HUES6 (cell line): ENCODE measurements around the gene LRRC4.

Source experiments
- H3K27ac ChIP-seq: 2 replicates; pipeline ENCODE4 v1.7.0; 2013; ENCODE audit warnings: low read depth, mild to moderate bottlenecking, low read length, inconsistent platforms
- H3K27me3 ChIP-seq: 2 replicates; pipeline ENCODE4 v1.6.1; 2013; ENCODE audit warnings: low read length; ENCODE audit not compliant: control insufficient read depth, insufficient read depth
- H3K36me3 ChIP-seq: 2 replicates; pipeline ENCODE4 v1.6.1; 2013; ENCODE audit warnings: low read length; ENCODE audit not compliant: control insufficient read depth, insufficient read depth
- H3K4me1 ChIP-seq: 2 replicates; pipeline ENCODE4 v1.6.1; 2013; ENCODE audit warnings: low read length; ENCODE audit not compliant: control insufficient read depth, insufficient read depth
- H3K4me3 ChIP-seq: 2 replicates; pipeline ENCODE4 v1.5.1; 2013; ENCODE audit warnings: low read depth, low read length
- H3K9ac ChIP-seq: one replicate; pipeline ENCODE4 v1.6.1; 2013; ENCODE audit warnings: mild to moderate bottlenecking, low read length
- H3K9me3 ChIP-seq: 2 replicates; pipeline ENCODE4 v1.6.1; 2013; ENCODE audit warnings: low read depth, low read length; ENCODE audit not compliant: control insufficient read depth, insufficient read depth

The LRRC4 gene

GRCh38 chr7:128042012-128042411 is 10.8 kb upstream of the LRRC4 start:
- H3K27me3 ChIP-seq, result no peaks in the 10 kb centered on the region
- no peak overlapping the region for H3K27ac ChIP-seq
- no peaks in the 10 kb centered on the region for H3K36me3 ChIP-seq
- no peak overlapping the region for H3K4me3 ChIP-seq
- H3K4me1 ChIP-seq, result no peaks in the 10 kb centered on the region
- no peak overlapping the region for H3K9ac ChIP-seq
- H3K9me3 ChIP-seq, result no peaks in the 10 kb centered on the region

DNA sequence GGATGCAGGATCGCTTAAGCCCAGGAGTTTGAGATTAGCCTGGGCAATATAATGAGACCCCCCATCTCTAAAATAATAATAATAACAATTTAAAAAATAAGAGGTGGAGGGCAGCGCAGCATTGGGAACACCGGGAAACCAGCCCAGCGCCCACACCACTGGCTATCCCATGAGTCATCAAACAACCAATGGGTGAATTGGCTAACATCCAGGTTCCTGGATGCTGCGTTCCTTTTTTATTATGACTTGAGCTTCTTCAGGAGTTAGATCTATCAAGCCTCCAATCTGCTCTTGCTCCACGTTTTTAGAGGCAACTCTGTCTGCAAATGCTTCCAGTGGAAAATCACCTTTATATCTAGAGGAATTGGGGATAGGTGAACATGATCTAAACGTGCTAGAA is 10.0 kb upstream of the LRRC4 start:
- H3K4me1 ChIP-seq, result no peaks in the 10 kb centered on the region
- no peak overlapping the region for H3K27ac ChIP-seq
- no peak overlapping the region for H3K4me3 ChIP-seq
- H3K9me3 ChIP-seq, result no peaks in the 10 kb centered on the region
- H3K36me3 ChIP-seq, result no peaks in the 10 kb centered on the region
- no peaks in the 10 kb centered on the region for H3K27me3 ChIP-seq
- H3K9ac ChIP-seq, result no peak overlapping the region

- no peak overlapping the region for H3K27ac ChIP-seq
- no peak overlapping the region for H3K4me3 ChIP-seq
- H3K9ac ChIP-seq, result no peak overlapping the region
- H3K4me1 ChIP-seq, result no peaks in the 10 kb centered on the region
- no peaks in the 10 kb centered on the region for H3K36me3 ChIP-seq
- H3K9me3 ChIP-seq, result no peaks in the 10 kb centered on the region
- no peaks in the 10 kb centered on the region for H3K27me3 ChIP-seq
Observed at GRCh38 chr7:128040205-128040604, 9.0 kb upstream of the LRRC4 start.

GRCh38 chr7:128039544-128039953 is 8.3 kb upstream of the LRRC4 start:
- Histone ChIP-seq H3K36me3 (no peaks in the 10 kb centered on the region), H3K27ac (no peak overlapping the region), H3K27me3 (no peaks in the 10 kb centered on the region; the same call in 1 of the 2 replicates), H3K4me3 (no peak overlapping the region), H3K9ac (no peak overlapping the region), H3K4me1 (no peaks in the 10 kb centered on the region), H3K9me3 (no peaks in the 10 kb centered on the region)

DNA sequence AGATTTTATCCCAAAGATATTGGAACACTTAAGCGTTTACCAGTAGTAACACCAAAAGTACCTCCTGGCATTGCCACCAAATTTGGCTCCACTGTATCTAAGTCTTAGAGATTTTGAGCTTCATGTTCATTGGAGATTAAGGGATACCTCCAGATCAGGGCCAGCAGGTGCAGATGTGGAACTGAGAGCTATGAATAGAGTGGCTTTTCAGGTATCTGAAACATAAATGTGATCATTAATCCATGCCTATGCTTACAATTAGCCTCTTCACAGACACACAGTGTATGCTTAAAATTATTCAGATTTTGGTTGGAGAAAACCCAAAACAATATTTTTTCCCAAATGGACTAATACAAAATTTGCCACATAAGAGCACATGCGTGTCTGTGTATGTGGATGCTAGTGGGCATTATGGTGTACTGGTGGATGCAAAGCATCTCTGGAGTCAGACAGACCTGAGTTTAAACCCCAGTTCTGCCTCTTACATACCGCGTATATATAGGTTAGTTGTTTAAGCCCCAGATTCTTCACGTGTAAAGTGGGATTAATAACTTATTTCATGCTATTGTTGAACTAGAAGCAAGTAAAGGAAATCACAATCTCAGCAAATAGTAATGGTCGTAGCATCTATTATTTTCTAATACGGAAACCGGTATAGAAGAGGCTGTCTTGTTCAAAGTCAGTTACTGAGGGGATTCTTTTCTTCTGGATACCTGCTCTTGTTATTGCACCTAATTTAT is 6.8 kb upstream of the LRRC4 start:
- Histone ChIP-seq H3K9ac (no peak overlapping the region), H3K36me3 (no peaks in the 10 kb centered on the region), H3K4me1 (peaks cover 1% of the 10 kb centered on the region), H3K9me3 (no peaks in the 10 kb centered on the region), H3K27me3 (peaks cover 11% of the 10 kb centered on the region), H3K27ac (no peak overlapping the region), H3K4me3 (no peak overlapping the region)

GRCh38 chr7:128037081-128037480 is 5.8 kb upstream of the LRRC4 start:
- Histone ChIP-seq H3K27me3 (peaks cover 18% of the 10 kb centered on the region), H3K36me3 (no peaks in the 10 kb centered on the region), H3K9me3 (no peaks in the 10 kb centered on the region), H3K4me3 (no peak overlapping the region), H3K4me1 (peaks cover 7% of the 10 kb centered on the region), H3K9ac (no peak overlapping the region), H3K27ac (no peak overlapping the region)

DNA sequence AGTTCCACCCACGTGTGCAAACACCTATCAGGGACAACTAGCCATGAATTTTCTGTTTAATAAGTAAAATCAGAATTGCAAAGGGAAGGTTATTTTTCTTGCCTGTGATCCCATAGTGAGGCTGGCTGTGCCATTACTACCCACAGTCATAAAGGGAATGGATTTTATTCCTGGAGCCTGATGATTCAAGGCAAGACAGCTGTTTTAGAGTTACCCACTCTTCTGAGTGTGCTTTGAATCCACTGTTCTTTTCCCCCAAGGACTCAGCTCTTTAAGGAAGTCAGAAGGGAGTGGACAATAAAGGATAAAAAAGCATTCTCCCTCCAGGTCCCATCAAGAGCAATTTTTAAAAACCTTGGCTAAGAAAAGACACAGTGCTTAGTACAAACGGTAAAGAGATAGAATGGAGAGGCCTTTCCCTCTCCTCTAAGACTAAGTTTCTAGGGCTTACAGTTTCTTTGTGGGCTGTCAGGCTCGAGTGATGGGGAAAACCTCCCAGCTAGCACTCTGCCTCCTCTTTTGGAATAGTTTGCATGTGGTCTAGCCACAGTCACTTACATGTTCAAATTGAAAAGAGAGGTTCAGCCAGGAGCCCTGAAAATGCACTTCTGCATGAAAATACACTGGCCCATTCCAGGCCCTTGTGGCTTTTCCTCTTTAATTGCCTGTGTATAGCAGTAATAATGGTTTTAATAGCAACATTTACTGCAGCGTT is 5.1 kb upstream of the LRRC4 start:
- H3K4me3 ChIP-seq, result no peak overlapping the region
- H3K27ac ChIP-seq, result no peak overlapping the region
- H3K9me3 ChIP-seq, result no peaks in the 10 kb centered on the region
- H3K9ac ChIP-seq, result no peak overlapping the region
- peaks cover 7% of the 10 kb centered on the region for H3K4me1 ChIP-seq
- peaks cover 23% of the 10 kb centered on the region for H3K27me3 ChIP-seq
- H3K36me3 ChIP-seq, result no peaks in the 10 kb centered on the region

GRCh38 chr7:128035712-128036111 is 4.5 kb upstream of the LRRC4 start:
- Histone ChIP-seq H3K27me3 (peaks cover 28% of the 10 kb centered on the region), H3K4me1 (peaks cover 7% of the 10 kb centered on the region), H3K36me3 (no peaks in the 10 kb centered on the region)

DNA sequence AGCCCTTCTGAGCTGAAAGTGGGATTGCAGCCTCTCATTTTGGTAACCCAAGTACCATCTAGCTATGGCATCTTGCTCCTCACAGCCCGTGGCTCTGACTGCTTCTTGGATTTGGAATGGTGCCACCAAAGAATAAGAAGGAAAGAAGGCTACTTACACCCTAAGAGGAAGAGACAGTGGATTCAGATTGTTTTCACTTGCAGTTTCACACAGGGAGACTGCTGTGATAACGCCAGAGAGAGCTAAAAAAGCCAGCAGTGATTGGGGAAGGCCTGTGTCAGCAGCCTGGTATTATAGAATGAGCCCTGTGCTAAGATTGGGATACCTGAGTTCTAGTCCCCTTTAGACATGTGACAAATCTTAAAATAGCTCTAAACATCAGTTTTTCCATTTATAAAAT is 3.6 kb upstream of the LRRC4 start:
- Histone ChIP-seq H3K27ac (no peak overlapping the region), H3K9me3 (no peaks in the 10 kb centered on the region), H3K36me3 (no peaks in the 10 kb centered on the region), H3K27me3 (peaks cover 37% of the 10 kb centered on the region), H3K4me1 (peaks cover 14% of the 10 kb centered on the region), H3K9ac (no peak overlapping the region), H3K4me3 (no peak overlapping the region)

More at GRCh38 chr7:128035712-128036111, 4.5 kb upstream of the LRRC4 start:
- Histone ChIP-seq H3K9ac (no peak overlapping the region), H3K27ac (no peak overlapping the region), H3K4me3 (no peak overlapping the region), H3K9me3 (no peaks in the 10 kb centered on the region)

GRCh38 chr7:128033246-128033645 is 2.0 kb upstream of the LRRC4 start:
- H3K27me3 ChIP-seq, result peaks cover 50% of the 10 kb centered on the region
- H3K36me3 ChIP-seq, result peaks cover 8% of the 10 kb centered on the region
- no peak overlapping the region for H3K27ac ChIP-seq
- H3K4me3 ChIP-seq, result no peak overlapping the region; the same call in 1 of the 2 replicates
- H3K9me3 ChIP-seq, result no peaks in the 10 kb centered on the region
- H3K9ac ChIP-seq, result no peak overlapping the region
- peaks cover 19% of the 10 kb centered on the region for H3K4me1 ChIP-seq

DNA sequence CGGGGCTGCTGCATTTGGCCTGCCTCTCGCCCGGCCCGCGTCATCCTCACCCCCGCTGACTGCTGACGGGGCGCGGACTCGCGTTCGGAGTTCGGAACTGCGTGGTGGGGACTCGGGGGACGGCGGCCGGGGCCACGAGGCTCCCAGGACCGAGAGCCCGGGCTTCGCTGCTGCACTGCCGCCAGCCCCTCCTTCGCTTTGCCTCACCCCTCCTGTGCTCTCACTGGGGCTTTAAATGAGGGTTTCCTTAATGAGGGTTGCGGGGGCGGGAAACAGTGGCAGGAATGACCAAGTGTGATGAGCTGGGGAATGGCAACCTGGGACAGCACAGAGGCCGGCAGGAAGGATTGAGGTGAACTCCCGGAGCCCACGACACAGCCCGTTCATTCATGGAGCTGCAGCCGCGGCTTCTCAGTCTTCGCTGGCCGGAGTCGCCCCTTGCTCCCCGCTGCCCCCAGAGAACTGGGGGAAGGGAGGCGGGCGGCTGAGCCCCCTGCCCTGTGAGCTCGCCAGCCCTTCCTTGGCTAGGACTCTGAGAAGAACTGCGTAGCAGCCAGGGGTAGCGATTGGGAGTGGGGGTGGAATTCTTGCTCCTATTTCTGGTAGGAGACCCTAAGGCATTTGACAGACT is 1.5 kb upstream of the LRRC4 start:
- Histone ChIP-seq H3K36me3 (peaks cover 8% of the 10 kb centered on the region), H3K27me3 (peaks cover 50% of the 10 kb centered on the region), H3K4me3 (peak overlapping the region; percentile 57), H3K9me3 (no peaks in the 10 kb centered on the region), H3K4me1 (peaks cover 19% of the 10 kb centered on the region), H3K27ac (no peak overlapping the region), H3K9ac (no peak overlapping the region)
